ENCODE measurements around the gene PCDHGB3. TPM values are rescaled to one million over a fixed set of nuclear protein-coding genes. Genes with fewer than 3 reads are reported as not detected.
"Not testable (repeated sequence)": the region's sequence is repeated elsewhere in the genome, so short reads cannot be mapped to it uniquely, and the experiment has no call there.

Gene PCDHGB3
- total and polyA plus RNA-seq, 8 donors: 0.06 to 8.8 (median 3.1) TPM; not detected in 1

GRCh38 chr5:141373673-141374317 is 3.8 kb downstream of the PCDHGB3 start, which contains the start of gene PCDHGA6:
TSS of gene PCDHGA6 (plus strand) at chr5:141373891. CDS start at chr5:141374084, 193 bp downstream.
- Histone ChIP-seq H3K27ac (no peak within 1 kb of the TSS), H3K27me3 (peaks cover 0 to 73% (median 22%) of the 10 kb centered on the region in 3 donors), H3K9me3 (peaks cover 54 to 100% (median 89%) of the 10 kb centered on the region in 4 donors), H3K36me3 (peaks cover 0 to 11% (median 0%) of the 10 kb centered on the region in 4 donors), H3K4me1 (no peaks in the 10 kb centered on the region), H3K4me3 (peak within 1 kb of the TSS in 2 of 4 donors; percentile 0 to 23)
- peak in 1 of 2 donors; percentile 27 for DNase-seq
- no peak for TF ChIP-seq CTCF (IDR thresholded peaks at IDR 0.05)
- no peak for TF ChIP-seq POLR2A (IDR thresholded peaks at IDR 0.05)
- TF ChIP-seq EP300 (IDR thresholded peaks at IDR 0.05): no peak
- TF ChIP-seq POLR2AphosphoS5 (IDR thresholded peaks at IDR 0.05): no peak
- intact Hi-C loops (cut with DNase I; ENCODE audit: low total_unique reads): no loop called here
- WGBS, 5 donors: 16 to 27% (median 21%) methylated on average over 17 to 27 of the region's 27 CpGs

- TF ChIP-seq EP300 (IDR thresholded peaks at IDR 0.05) (no peak), POLR2A (IDR thresholded peaks at IDR 0.05) (no peak), CTCF (IDR thresholded peaks at IDR 0.05) (no peak), POLR2AphosphoS5 (IDR thresholded peaks at IDR 0.05) (no peak)
- 53 to 69% (median 56%) methylated on average over 13 to 14 of the region's 14 CpGs for WGBS, 5 donors
- Histone ChIP-seq H3K4me3 (no peak overlapping the region), H3K27me3 (peaks cover 0 to 73% (median 22%) of the 10 kb centered on the region in 3 donors), H3K4me1 (no peaks in the 10 kb centered on the region), H3K27ac (no peak overlapping the region), H3K36me3 (peaks cover 0 to 11% (median 0%) of the 10 kb centered on the region in 4 donors), H3K9me3 (peaks cover 54 to 100% (median 89%) of the 10 kb centered on the region in 4 donors)
- no peak for DNase-seq
- intact Hi-C loops (cut with DNase I; ENCODE audit: low total_unique reads): no loop called here
Measured at GRCh38 chr5:141374627-141375026, 4.6 kb downstream of the PCDHGB3 start.

GRCh38 chr5:141375444-141376155 is 5.6 kb downstream of the PCDHGB3 start:
- H3K4me3 ChIP-seq; H3K4me1 ChIP-seq; intact Hi-C loops (cut with DNase I; ENCODE audit: low total_unique reads); DNase-seq; H3K27ac ChIP-seq: not testable (repeated sequence)
- Histone ChIP-seq H3K36me3 (peaks cover 0 to 11% (median 0%) of the 10 kb centered on the region in 4 donors), H3K27me3 (peaks cover 0 to 67% (median 16%) of the 10 kb centered on the region in 3 donors), H3K9me3 (peaks cover 51 to 99% (median 87%) of the 10 kb centered on the region in 4 donors)
- 37 to 57% (median 46%) methylated on average over 18 to 40 of the region's 48 CpGs for WGBS, 5 donors

GRCh38 chr5:141382469-141383294 is 12.6 kb downstream of the PCDHGB3 start, which contains the start of gene PCDHGA7:
TSS of gene PCDHGA7 (plus strand) at chr5:141382742. CDS start at chr5:141382900, 158 bp downstream.
- Histone ChIP-seq H3K4me3 (peak within 1 kb of the TSS in 2 of 4 donors; percentile 8 to 16), H3K9me3 (peaks cover 34 to 99% (median 88%) of the 10 kb centered on the region in 4 donors), H3K27me3 (peaks cover 0 to 70% (median 5%) of the 10 kb centered on the region in 3 donors), H3K27ac (no peak within 1 kb of the TSS), H3K4me1 (no peaks in the 10 kb centered on the region), H3K36me3 (no peaks in the 10 kb centered on the region)
- WGBS, 5 donors: 13 to 20% (median 18%) methylated on average over 31 to 37 of the region's 37 CpGs
- intact Hi-C loops (cut with DNase I; ENCODE audit: low total_unique reads): no loop called here
- no peak for TF ChIP-seq EP300 (IDR thresholded peaks at IDR 0.05)
- TF ChIP-seq POLR2AphosphoS5 (IDR thresholded peaks at IDR 0.05): no peak
- TF ChIP-seq POLR2A (IDR thresholded peaks at IDR 0.05): no peak
- no peak for DNase-seq

DNA sequence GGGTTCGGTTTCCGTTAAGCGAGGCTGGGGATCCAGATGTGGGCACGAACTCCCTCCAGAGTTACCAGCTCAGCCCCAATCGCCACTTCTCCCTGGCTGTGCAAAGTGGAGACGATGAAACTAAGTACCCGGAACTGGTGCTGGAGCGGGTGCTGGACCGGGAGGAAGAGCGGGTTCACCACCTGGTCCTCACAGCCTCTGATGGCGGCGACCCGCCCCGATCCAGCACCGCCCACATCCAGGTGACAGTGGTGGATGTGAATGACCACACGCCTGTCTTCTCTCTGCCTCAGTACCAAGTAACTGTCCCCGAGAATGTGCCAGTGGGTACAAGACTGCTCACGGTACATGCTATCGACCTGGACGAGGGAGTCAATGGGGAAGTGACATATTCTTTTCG is 13.3 kb downstream of the PCDHGB3 start:
- no peaks in the 10 kb centered on the region for H3K36me3 ChIP-seq
- intact Hi-C loops (cut with DNase I; ENCODE audit: low total_unique reads): no loop called here
- no peaks in the 10 kb centered on the region for H3K4me1 ChIP-seq
- no peak for DNase-seq
- no peak overlapping the region for H3K27ac ChIP-seq
- peaks cover 35 to 95% (median 85%) of the 10 kb centered on the region in 4 donors for H3K9me3 ChIP-seq
- TF ChIP-seq CTCF (IDR thresholded peaks at IDR 0.05) (no peak), POLR2A (IDR thresholded peaks at IDR 0.05) (no peak), EP300 (IDR thresholded peaks at IDR 0.05) (no peak), POLR2AphosphoS5 (IDR thresholded peaks at IDR 0.05) (no peak)
- H3K27me3 ChIP-seq: peaks cover 0 to 66% (median 5%) of the 10 kb centered on the region in 3 donors
- WGBS, 5 donors: 33 to 55% (median 36%) methylated on average over 14 to 21 of the region's 21 CpGs
- H3K4me3 ChIP-seq: peak overlapping the region in 1 of 4 donors; percentile 8
